NCI-H526 (cell line): ENCODE measurements around the gene BRAP.
"Not testable (repeated sequence)": the region's sequence is repeated elsewhere in the genome, so short reads cannot be mapped to it uniquely, and the experiment has no call there.

Experiments
- DNase-seq, 2 experiments: peaks; one replicate each; lab custom pipeline; 2025; lab: John Stamatoyannopoulos, UW

BRAP gene

DNA sequence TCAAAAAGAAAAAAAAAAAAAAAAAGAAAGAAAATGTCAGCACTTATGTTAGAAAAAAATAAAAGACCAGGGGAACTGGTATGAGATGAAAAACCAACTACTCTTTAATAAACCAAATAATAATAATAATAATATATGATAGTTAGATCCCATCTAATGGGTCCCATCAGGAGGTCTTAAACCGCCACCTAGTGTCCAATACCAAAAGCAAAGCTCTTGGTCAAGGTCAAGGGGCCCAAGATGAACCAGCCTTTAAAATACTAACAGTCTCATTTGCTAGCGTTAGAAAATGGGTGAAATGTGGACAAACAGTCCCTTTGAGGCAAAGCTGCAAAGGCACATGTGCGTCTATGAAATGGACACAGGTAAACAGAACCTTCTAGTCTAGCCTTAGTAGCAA lies 12.3 kb downstream of the BRAP start:
- DNase-seq = peak in 1 of 2 experiments; percentile 42

DNA sequence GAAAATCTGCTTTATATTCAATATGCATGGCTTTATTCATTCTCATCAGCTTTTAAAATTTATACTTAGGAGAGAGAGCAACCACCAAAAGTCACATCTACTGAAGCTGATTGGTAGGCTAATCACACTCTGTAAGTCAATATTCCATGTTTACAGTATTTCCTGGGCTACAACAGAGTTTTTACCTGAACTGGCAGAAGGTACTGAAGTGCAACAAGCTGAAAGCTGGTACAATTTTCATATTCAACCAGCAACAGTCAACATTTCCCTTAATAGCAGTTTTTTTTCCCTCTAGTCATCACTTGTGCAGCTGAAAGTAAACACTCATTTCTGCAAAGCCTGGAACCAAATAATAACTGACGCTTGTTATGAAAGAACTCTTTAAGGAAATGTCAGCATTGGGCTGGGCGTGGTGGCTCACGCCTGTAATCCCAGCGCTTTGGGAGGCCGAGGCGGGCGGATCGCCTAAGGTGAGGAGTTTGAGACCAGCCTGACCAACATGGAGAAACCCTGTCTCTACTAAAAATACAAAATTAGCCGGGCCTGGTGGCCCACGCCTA lies 12.9 kb downstream of the BRAP start:
- DNase-seq = peak; percentile 2

DNA sequence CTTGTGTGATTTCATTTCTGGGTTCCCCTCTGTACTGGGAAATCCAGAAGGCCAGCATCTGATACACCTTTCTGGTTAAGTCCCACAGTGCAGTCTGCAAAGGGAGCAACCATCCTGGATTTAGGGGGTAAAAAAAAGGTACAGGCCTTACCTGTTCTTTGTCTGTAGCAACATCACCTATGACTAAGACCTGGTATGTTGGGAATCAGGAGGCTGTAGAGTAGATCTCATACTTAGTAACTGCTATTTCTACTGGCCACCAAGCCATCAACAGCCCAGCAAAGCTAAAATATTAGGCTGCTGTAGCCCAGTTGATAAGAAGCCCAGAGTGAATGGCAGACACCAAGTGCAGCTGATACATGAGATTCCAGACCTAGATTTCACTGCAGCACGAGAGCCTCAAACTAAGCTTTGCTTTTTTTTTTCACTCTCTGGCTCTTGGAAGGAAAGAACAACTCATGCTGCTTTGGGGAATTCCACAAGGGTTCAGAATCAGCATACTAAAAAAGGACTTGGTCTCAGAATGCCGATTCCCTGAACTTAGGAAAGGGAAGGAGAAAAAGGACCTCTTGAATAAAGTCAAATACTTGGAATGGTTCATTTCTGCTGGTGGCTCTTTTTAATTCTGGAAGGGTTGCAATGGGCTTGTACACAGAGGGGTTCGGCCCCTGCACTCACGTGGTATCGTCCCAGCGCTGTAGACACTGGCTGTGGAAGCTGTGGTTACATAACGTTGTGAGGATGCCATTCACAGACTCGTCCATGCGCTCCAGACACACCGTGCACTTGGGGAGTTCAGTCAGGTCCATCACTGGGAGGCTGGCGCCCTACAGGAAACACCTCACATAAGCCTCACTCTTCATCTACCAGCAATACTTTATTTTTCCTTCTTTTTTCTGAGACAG lies 20.5 kb downstream of the BRAP start:
- DNase-seq = no peak

GRCh38 chr12:111664499-111664898 lies 21.3 kb downstream of the BRAP start:
- no peak for DNase-seq

DNA sequence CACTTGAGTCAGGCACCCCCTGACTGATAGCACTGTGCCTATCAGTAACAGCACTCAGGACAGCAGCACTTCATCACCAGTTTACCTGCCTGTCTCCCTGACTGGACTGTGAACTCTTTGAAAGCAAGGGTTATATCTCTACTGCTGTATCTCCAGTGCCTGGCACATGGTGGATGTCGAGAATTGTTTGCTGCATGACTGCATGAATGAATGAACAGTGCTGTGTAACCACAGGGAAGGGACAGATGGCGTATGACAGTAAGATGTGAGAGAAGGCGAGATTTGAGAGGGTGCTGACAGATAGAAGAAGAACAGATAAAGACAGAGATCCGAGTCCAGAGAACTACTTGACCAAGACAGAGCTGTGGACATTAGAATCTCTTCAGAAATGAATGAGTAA lies 29.7 kb downstream of the BRAP start:
- no peak for DNase-seq

DNA sequence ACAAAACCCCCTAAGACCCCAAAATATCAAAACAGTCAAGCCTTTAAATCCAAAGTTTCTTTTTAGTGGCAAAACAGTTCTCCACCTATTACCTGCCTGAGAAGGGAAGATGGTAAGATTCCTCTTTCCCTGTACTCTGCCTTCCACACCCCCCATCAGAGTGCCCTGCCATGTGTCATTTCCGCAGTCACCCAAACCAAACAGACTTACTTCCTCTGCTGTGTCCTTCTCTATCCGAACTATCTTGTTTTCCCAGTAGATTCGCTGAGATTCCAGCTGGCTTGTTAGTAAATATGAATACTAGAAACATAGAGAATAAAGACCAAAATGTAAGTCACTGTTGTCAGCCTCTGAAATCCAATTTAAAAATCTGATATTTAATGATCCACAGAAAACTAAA lies 30.4 kb downstream of the BRAP start:
- no peak for DNase-seq

DNA sequence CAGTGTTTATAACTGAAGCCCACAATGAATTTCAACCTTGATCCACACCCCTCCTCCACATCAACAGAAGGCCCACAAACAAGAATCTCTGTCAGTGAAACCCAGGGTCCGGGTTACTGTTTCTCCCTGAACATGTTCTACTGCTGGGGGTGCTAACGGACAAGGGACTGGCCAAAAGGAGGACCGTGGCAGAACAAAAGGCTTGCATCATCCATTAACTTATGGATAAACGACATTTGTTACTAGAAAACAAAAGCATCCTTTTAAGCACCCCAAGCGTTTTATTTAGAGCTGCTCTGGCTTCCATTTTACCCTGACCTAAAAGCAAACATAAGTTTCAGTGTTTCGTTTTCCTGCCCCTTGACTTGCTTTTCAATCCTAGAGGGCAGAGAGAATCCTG lies 32.2 kb downstream of the BRAP start:
- no peak for DNase-seq

DNA sequence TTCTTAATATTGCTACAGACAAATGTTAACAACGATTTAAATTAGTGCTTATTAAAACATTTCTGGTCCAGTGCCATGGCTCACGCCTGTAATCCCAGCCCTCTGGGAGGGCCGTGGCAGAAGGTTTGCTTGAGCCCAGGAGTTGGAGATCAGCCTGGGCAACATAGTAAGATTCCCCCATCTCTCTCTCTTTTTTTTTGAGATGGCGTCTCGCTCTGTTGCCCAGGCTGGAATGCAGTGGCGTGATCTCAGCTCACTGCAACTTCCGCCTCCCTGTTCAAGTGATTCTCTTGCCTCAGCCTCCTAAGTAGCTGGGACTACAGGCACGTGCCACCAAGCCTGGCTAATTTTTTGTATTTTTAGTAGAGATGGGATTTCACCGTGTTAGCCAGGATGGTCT lies 33.2 kb downstream of the BRAP start:
- DNase-seq = not testable (repeated sequence)

DNA sequence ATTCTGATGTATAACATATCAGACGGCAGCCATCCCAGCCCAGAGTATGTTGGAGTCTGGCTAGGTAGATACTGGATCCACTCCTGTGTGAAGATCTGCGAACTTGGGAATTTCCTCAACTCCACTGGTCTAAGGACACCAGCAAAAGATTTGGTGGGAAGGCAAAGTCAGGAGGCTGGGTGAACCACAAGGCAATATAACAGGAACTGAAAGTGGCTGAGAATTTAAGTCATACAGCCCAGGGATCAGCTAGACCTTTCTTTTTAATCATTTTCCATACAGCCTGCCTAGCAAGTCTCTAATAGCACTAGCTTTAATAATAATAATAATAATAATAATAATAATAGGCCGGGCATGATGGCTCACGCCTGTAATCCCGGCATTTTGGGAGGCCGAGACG lies 34.8 kb downstream of the BRAP start:
- DNase-seq = no peak

DNA sequence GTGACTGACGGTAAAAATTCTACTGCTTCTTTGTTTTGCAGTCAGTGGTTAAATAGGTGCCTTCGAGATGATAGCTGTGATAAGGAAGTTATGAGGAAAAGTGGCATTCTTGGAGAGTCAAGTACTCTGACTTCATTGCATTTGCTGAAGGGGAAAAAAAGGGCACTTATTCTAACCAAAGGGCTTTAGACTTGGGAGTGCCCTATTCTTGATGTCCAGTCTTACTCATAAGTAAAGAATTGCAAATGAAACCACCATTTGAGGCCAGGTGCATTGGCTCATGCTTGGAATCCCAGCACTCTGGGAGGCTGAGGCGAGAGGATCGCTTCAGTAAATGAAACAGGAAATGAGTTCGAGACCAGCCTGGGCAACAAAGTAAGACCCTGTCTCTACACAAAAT lies 40.3 kb downstream of the BRAP start:
- DNase-seq = no peak

GRCh38 chr12:111643427-111643826 lies 42.3 kb downstream of the BRAP start:
- no peak for DNase-seq

- DNase-seq = no peak
Measured at GRCh38 chr12:111642681-111643426, 42.9 kb downstream of the BRAP start.

- DNase-seq = no peak
Measured at GRCh38 chr12:111640506-111640905, 45.2 kb downstream of the BRAP start.

- no peak for DNase-seq
Measured at GRCh38 chr12:111638556-111638955, 47.2 kb downstream of the BRAP start.

DNA sequence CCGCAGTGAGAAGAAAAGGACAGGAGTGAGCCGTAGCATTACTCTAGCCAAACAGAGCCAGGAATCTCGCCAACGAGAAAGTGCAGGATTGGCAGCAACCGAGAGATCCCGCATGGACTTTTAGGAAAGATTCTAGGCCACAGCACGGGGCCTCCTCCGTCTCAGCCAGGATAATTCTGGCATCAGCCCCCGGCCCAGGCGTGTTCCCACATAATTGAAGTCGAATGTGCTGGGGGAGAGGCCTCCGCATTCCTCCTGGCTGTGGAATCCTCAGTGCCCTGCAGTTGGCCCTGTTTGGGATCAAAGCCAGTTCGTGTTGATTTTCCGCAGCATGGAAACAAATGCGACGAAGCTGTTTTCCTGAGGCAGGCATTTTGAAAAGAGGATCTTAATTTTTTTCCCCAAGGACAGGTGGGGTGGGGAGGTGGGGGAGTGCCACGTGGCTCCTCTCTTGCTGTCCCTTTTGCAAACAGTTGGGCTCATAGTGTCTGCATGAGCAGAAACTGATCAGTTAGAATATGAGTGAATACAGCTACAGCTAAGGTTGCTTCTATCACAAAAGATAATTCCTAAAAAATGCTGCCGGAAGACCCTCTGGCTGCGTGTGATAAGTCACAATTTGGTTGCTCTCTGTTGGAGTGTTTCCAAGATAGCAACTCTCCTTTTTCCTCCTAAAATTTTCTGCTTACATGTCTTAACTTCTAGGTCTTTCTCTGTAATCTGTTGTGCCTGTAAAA lies 49.4 kb downstream of the BRAP start:
- DNase-seq = no peak

GRCh38 chr12:111635524-111635923 lies 50.2 kb downstream of the BRAP start:
- no peak for DNase-seq

DNA sequence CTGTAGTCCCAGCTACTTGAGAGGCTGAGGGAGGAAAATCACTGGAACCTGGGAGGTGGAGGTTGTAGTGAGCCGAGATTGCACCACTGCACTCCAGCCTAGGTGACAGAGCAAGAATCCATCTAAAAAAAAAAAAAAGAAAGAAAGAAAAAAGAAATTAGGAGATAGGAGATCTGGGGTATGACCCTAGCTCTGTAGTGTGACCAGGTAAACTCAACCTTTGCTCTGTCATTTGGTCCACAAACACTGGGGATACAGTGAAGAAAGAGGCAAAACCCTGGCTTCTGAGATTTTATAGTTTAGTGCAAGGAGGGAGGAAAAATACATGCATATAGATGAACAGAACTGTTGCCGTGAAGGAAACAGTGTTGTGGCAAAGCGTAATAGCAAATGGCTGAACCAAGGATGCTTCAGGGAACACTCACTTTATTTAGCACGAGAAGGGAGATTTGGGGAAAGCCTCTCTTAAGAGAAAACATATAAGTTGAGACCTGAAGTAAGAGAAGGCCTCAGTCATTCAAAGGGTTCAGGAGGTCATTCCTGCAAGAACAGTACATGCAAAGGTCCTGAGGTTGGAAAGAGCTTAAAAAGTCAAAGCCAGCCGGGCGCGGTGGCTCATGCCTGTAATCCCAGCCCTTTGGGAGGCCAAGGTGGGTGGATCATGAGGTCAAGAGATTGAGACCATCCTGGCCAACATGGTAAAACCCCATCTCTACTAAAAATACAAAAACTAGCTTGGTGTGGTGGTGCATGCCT lies 57.1 kb downstream of the BRAP start:
- DNase-seq = no peak

DNA sequence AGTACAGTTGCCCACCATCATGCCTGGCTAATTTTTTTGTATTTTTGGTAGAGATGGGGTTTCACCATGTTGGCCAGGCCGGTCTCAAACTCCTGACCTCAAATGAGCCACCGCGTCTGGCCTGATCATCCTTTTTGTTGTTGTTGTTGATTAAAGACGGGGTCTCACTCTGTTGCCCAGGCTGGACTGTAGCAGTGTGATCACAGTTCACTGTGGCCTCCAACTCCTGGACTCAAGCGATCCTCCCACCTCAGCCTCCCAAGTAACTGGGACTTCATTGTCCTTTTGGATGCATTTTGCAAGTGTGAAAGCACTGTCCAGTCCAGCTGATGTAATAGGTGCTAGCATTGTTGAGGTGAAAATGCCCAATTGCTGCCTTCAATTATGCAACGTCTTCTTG lies 59.5 kb downstream of the BRAP start:
- no peak for DNase-seq

- no peak for DNase-seq
Measured at GRCh38 chr12:111624540-111624939, 61.2 kb downstream of the BRAP start.

DNA sequence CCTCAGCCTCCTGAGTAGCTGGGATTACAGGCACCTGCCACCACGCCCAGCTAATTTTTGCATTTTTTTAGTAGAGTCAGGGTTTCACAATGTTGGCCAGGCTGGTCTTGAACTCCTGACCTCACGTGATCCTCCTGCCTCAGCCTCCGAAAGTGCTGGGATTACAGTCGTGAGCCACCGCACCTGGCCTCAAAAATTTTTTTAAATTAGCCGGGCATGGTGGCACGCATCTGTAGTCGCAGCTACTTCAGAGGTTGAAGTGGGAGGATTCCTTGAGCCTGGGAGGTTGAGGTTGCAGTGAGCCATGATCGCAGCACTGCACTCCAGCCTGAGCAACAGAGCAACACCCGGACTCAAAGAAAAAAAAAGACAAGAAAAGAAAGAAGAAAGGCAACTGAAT lies 67.9 kb downstream of the BRAP start:
- DNase-seq = not testable (repeated sequence)

- DNase-seq = no peak
Measured at GRCh38 chr12:111616177-111616623, 69.6 kb downstream of the BRAP start.
